COLO829 (cell line): Measurements from ENCODE around the gene EPB41L3.

Experiments
- DNase-seq: peaks from one replicate; pipeline ENCODE4 v3.0.0; 2012; ENCODE audit warnings: low spot score

Gene EPB41L3

GRCh38 chr18:5451871-5452270, 91.9 kb downstream of the EPB41L3 start:
- DNase-seq = no peak

GRCh38 chr18:5451150-5451549, 92.6 kb downstream of the EPB41L3 start:
- no peak for DNase-seq

- no peak for DNase-seq
Observed at GRCh38 chr18:5449858-5450509, 93.8 kb downstream of the EPB41L3 start.

DNA sequence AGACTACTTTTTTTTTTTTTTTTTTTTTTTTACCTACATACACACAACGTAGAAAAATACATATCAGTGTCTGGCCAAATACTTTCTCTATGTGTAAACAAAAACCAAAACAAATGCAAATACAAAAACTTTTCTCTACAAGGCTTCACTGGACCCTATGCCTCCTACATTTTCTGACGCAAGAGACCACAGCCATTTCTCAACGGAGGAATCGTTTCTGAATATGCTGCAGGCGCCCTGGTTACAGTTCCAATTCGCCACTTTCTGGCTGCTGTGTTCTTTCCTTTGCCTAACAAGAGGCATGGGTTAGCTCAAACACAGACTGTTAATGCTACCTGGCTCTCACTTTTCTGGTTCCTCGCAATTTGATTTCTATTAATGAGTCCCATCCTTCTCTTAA, 96.4 kb downstream of the EPB41L3 start:
- no peak for DNase-seq

DNA sequence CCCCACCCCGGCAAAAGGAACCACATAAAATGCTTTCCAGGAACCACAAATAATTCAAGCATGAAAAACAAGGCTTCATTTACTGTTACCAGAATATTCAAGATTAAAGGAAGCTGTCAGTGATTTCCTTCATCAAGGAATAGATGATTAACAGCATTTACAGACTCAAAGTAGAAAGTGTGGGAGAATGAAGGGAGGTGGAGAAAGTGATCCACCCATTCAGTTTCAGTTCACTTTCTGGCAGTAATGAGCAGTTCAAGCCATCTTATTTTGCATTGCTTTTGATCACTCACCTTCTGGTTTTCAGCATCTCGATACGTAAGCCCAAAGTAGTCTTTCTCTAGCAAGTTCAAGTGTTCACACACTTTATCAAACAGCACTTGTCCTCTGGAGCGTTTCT, 99.0 kb downstream of the EPB41L3 start:
- DNase-seq = no peak

DNA sequence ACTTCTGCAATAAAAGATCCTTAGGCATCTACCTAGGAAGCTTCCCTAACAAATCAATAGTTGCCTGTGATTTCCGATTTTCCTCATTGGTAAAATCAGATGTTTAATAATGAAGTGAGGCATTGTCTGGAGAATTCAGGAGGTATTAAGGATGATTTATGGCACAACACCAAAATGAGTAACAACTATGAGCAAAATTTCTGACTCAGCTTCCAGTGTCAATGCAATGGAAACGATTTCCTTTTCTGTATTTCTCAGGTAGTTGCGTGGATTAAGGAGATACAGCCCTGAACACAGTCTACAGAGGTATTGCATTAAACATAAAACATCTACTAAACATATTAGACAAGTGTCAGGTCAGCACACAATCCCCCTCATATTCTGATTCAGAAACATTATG, 99.5 kb downstream of the EPB41L3 start:
- peak; percentile 15 for DNase-seq

GRCh38 chr18:5439986-5440696, 103.7 kb downstream of the EPB41L3 start:
- no peak for DNase-seq

GRCh38 chr18:5434425-5434824, 109.4 kb downstream of the EPB41L3 start:
- DNase-seq = no peak

DNA sequence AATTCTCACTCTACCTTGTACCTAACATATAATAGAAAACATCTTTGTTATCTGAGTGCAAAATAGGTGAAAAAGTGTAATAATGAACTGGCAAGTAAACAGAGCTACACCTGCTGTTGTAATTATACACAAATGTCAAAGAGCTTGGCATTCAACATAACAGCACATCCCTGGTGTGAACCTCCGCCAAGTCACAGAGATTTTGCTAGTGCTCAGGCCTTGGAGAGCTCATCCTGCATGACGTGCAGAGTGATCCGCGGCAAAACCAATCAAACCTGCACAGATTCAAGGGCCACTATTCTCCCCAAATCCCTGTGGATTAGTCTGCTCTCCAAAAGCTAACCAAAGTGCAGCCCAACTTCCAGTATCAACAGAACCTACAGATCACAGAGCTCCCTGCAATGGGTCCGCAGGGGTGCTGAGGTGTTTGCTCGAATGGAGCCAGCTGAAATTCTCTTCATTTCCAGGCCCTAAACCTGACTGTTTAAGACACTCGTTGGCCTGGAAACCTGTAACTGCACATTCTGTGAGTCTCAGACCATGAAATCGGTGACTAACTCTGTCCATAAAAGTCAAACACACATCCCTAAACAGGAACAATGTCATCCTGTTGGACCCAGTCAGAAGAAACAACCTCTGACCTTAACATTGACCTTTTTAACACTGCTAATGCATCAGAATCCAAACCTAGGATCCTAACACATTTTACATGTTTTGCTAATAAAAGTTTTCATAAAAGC, 111.8 kb downstream of the EPB41L3 start:
- no peak for DNase-seq

- DNase-seq = no peak
Observed at GRCh38 chr18:5430131-5430530, 113.7 kb downstream of the EPB41L3 start.

- no peak for DNase-seq
Observed at GRCh38 chr18:5429681-5430080, 114.1 kb downstream of the EPB41L3 start.

DNA sequence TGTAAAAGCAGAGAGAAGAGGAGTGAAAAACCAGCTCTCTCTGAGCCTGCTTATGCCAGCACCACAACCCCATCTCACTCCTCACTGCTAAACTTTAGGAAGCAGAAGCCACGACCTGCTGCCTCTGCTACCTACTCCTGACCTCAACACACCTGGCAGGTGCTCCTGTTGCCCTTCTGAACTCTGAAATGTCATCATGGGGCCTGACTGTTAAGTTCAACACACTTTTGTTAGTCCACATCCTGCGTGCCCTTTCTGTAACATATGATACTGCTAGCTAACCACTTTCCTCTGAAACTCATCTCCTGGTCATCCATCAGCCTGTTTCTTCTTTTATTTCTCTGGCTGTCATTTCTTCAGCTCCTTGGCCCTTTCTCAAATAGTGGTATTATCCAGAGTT, 118.1 kb downstream of the EPB41L3 start:
- no peak for DNase-seq

- no peak for DNase-seq
Observed at GRCh38 chr18:5424903-5425664, 118.7 kb downstream of the EPB41L3 start.

- no peak for DNase-seq
Observed at GRCh38 chr18:5422626-5423025, 121.2 kb downstream of the EPB41L3 start.

DNA sequence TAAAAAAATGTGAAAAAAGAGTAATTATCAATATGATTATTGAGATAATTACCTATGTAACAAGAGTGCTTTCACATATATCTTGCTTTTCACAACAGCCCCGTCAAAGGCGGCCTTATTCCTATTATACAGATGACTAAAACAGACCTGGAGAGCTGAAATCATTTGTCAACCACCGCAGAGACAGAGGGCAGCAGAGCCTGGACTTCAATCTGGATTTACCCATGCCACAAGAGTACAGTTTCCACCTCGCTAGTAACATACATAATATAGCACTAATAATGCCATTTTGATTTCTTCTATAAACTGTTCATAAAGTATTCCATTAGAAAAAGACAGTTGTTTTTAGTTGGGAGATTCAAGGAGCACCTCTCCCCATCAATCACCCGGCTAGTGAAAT, 121.8 kb downstream of the EPB41L3 start:
- DNase-seq = no peak

DNA sequence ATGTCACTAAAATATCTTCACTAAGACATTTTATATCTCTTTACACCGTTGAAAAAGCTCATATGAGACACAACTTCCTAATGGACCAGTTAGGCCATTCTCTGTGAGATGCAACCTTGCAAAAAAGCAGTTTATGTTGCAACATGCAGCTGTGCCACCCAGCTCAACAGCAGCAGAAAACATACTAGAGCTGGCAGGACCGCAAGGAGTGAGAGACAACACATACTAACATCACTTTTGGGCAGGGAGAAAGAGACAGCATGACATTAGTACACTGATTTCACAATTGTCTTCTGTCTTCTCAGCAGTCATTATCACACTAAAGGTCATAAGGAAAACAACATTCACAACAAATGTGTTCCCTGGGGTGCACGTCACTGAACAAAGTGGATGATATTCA, 122.9 kb downstream of the EPB41L3 start:
- no peak for DNase-seq

DNA sequence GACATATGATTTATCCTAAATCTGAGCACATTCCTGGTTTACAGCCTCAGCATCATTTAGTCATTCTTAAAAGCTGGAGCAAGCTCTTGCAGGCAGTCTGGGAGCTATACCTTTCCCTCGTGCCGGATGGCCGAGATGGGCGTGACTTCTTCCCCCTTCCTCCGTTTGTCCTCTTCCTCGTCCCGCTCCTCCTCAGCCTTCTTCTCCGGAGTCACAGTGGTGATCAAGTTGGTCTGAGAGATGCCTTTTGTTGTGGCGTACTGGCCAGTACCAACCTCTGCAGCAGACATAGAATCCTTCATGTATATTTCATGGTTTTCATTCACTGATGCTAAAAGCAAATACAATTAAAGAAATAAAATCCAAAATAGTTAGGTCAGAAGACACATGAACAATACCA, 124.2 kb downstream of the EPB41L3 start:
- DNase-seq = no peak

GRCh38 chr18:5419030-5419429, 124.8 kb downstream of the EPB41L3 start:
- no peak for DNase-seq

GRCh38 chr18:5417342-5417741, 126.5 kb downstream of the EPB41L3 start:
- DNase-seq = no peak

GRCh38 chr18:5416112-5416511, 127.7 kb downstream of the EPB41L3 start:
- DNase-seq = no peak

DNA sequence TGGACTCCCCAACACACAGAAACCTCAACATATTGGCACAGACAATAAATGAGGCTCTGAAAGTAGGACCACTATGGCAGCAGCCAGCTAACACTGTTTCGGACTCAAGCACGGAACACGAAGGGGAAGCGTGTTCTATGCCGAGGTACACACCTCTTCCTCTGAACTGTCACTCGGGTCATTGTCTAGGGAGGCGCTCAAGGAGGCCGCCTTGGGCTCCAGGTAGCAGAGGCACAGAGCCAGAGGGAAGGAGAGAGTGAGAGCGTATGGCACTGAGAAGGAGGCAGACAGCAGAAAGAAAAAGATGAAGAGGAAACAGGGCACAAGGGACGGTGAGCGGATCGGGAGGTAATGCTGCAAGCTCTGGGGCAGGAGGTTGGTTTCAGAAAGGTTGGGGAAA, 128.1 kb downstream of the EPB41L3 start:
- no peak for DNase-seq

GRCh38 chr18:5415031-5415430, 128.8 kb downstream of the EPB41L3 start:
- DNase-seq = no peak

DNA sequence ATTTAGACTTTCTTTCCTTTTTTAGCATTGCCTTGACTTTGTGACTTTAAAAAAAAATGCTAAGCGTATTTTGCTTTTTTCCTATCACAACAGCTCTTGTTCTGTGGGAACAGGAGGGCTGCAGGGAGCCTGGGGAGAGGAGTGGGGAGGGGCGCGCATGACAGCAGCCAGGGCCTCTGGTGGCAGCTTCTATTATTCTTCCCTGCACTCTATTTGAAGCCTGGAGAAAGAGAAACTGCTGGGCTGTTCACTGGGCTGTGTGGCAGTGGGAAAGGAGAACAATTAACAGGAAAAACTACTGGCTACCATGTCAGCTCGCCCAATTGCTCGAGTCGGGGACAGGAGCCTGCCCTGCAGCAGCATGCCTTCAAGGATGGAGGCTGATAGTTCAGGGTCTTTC, 129.3 kb downstream of the EPB41L3 start:
- DNase-seq = no peak
